Measurements from ENCODE around the gene QSOX1. TPM values are rescaled to one million over a fixed set of nuclear protein-coding genes. Genes with fewer than 3 reads are reported as not detected.
A peak's percentile ranks its signal among the peaks of the same experiment; 100 is the strongest.

The QSOX1 gene
- total RNA-seq, 2 donors from 2014 or later = 82.4 to 168 TPM

GRCh38 chr1:180235502-180236239 lies 81.0 kb downstream of the QSOX1 start:
- H3K9me3 ChIP-seq = no peaks in the 10 kb centered on the region
- ATAC-seq (ENCODE audit: insufficient number of reproducible peaks, low FRiP score, low read depth) = no peak
- no peaks in the 10 kb centered on the region for H3K36me3 ChIP-seq
- DNase-seq (ENCODE audit: low spot score) = no peak
- H3K4me3 ChIP-seq = peak overlapping the region; percentile 50
- peaks cover 31 to 37% of the 10 kb centered on the region in 2 donors for H3K4me1 ChIP-seq (ENCODE audit: control insufficient read depth in 1 of 2, low read depth in 2 of 2)
- H3K27ac ChIP-seq = no peak overlapping the region
- H3K27me3 ChIP-seq (replicated peaks; ENCODE audit: insufficient read depth) = peaks cover 39% of the 10 kb centered on the region
- TF ChIP-seq CTCF (IDR thresholded peaks at IDR 0.05) = no peak

- peaks cover 18 to 25% of the 10 kb centered on the region in 2 donors for H3K4me1 ChIP-seq (ENCODE audit: control insufficient read depth in 1 of 2, low read depth in 2 of 2)
- H3K36me3 ChIP-seq = no peaks in the 10 kb centered on the region
- TF ChIP-seq CTCF (IDR thresholded peaks at IDR 0.05) = no peak
- peaks cover 34% of the 10 kb centered on the region for H3K27me3 ChIP-seq (replicated peaks; ENCODE audit: insufficient read depth)
- no peaks in the 10 kb centered on the region for H3K9me3 ChIP-seq
- ATAC-seq (ENCODE audit: insufficient number of reproducible peaks, low FRiP score, low read depth) (no peak), DNase-seq (ENCODE audit: low spot score) (no peak)
- no peak overlapping the region for H3K27ac ChIP-seq
- H3K4me3 ChIP-seq = no peak overlapping the region
Observed at GRCh38 chr1:180236698-180237509, 82.2 kb downstream of the QSOX1 start.

- Histone ChIP-seq H3K4me3 (no peak overlapping the region), H3K36me3 (no peaks in the 10 kb centered on the region), H3K4me1 (ENCODE audit: control insufficient read depth in 1 of 2, low read depth in 2 of 2) (peaks cover 18 to 24% of the 10 kb centered on the region in 2 donors), H3K9me3 (no peaks in the 10 kb centered on the region), H3K27ac (no peak overlapping the region), H3K27me3 (replicated peaks; ENCODE audit: insufficient read depth) (peaks cover 25% of the 10 kb centered on the region)
- ATAC-seq (ENCODE audit: insufficient number of reproducible peaks, low FRiP score, low read depth) = no peak
- DNase-seq (ENCODE audit: low spot score) = no peak
- no peak for TF ChIP-seq CTCF (IDR thresholded peaks at IDR 0.05)
Observed at GRCh38 chr1:180237869-180238476, 83.3 kb downstream of the QSOX1 start.

GRCh38 chr1:180238675-180239074 lies 84.0 kb downstream of the QSOX1 start:
- no peak for ATAC-seq (ENCODE audit: insufficient number of reproducible peaks, low FRiP score, low read depth)
- Histone ChIP-seq H3K4me1 (ENCODE audit: control insufficient read depth in 1 of 2, low read depth in 2 of 2) (peaks cover 14 to 18% of the 10 kb centered on the region in 2 donors), H3K4me3 (no peak overlapping the region), H3K36me3 (no peaks in the 10 kb centered on the region), H3K27ac (no peak overlapping the region), H3K27me3 (replicated peaks; ENCODE audit: insufficient read depth) (peaks cover 20% of the 10 kb centered on the region), H3K9me3 (no peaks in the 10 kb centered on the region)
- DNase-seq (ENCODE audit: low spot score) = no peak
- TF ChIP-seq CTCF (IDR thresholded peaks at IDR 0.05) = no peak
